ENCODE data around the gene SUN2.

GRCh38 chr22:38715852-38716251 lies 39.9 kb downstream of the SUN2 start:
- TF ChIP-seq CTCF (IDR thresholded peaks at IDR 0.05) (no peak), EZH2 (IDR thresholded peaks at IDR 0.05; ENCODE audit: borderline replicate concordance, insufficient read depth, low read depth, low read length, poor library complexity, severe bottlenecking) (no peak)

All from B cell (primary cell).